Neural cell (in vitro differentiated cells): ENCODE results near the gene LYSMD4. TPM values are rescaled to one million over a fixed set of nuclear protein-coding genes. Genes with fewer than 3 reads are reported as not detected.

Source experiments
- H2AFZ ChIP-seq: fragments of 200-600, 300-800 bp; sonication (generic), shearing (Covaris generic); 2 replicates; pipeline ENCODE4 v1.6.0; 2014; ENCODE audit warnings: low read depth, mild to moderate bottlenecking, antibody characterized with exemption, low read length, moderate library complexity
- H3F3A ChIP-seq: fragments of 200-600 bp; shearing (Covaris generic); 2 replicates; pipeline ENCODE4 v1.6.1; 2016; ENCODE audit warnings: mild to moderate bottlenecking, moderate library complexity, mixed read lengths, antibody characterized with exemption, low read length; ENCODE audit not compliant: insufficient read depth, poor library complexity, severe bottlenecking
- H3K27ac ChIP-seq: fragments of 200-600, 300-800 bp; sonication (generic), shearing (Covaris generic); 2 replicates; pipeline ENCODE4 v1.5.1; 2014; ENCODE audit warnings: mild to moderate bottlenecking, low read length, moderate library complexity
- H3K27me3 ChIP-seq: fragments of 300-800, 200-600 bp; sonication (generic), shearing (Covaris generic); 2 replicates; pipeline ENCODE4 v1.6.0; 2014; ENCODE audit warnings: mild to moderate bottlenecking, low read depth, low read length, moderate library complexity; ENCODE audit not compliant: insufficient read depth
- H3K36me3 ChIP-seq: fragments of 300-800, 200-600 bp; sonication (generic), shearing (Covaris generic); 2 replicates; pipeline ENCODE4 v1.5.1; 2014; ENCODE audit warnings: mild to moderate bottlenecking, antibody characterized with exemption, low read length, moderate library complexity; ENCODE audit not compliant: insufficient read depth
- H3K4me2 ChIP-seq: fragments of 300-800, 200-600 bp; sonication (generic), shearing (Covaris generic); 2 replicates; pipeline ENCODE4 v1.6.0; 2014; ENCODE audit warnings: mild to moderate bottlenecking, low read length
- H3K4me3 ChIP-seq: fragments of 300-800, 200-600 bp; sonication (generic), shearing (Covaris generic); 2 replicates; pipeline ENCODE4 v1.5.1; 2014; ENCODE audit warnings: mild to moderate bottlenecking, low read length, moderate library complexity
- H3K79me2 ChIP-seq: fragments of 200-600 bp; shearing (Covaris generic); replicated peaks from 2 replicates; pipeline ENCODE4 v1.6.0; 2014; ENCODE audit warnings: mild to moderate bottlenecking, low read length, moderate library complexity; ENCODE audit not compliant: insufficient read depth
- H3K9ac ChIP-seq: fragments of 300-800, 200-600 bp; sonication (generic), shearing (Covaris generic); 2 replicates; pipeline ENCODE4 v1.6.1; 2016; ENCODE audit warnings: mild to moderate bottlenecking, low read length, mixed read lengths
- H3K9me2 ChIP-seq: fragments of 200-600 bp; shearing (Covaris generic); 2 replicates; pipeline ENCODE4 v1.6.1; 2016; ENCODE audit warnings: mild to moderate bottlenecking, low read length, mixed read lengths; ENCODE audit not compliant: insufficient read depth
- H3K9me3 ChIP-seq: fragments of 200-600, 300-800 bp; sonication (generic), shearing (Covaris generic); 2 replicates; pipeline ENCODE4 v1.6.1; 2016; ENCODE audit warnings: mild to moderate bottlenecking, mixed run types, low read length, moderate library complexity, mixed read lengths
- H4K20me1 ChIP-seq: fragments of 200-600 bp; shearing (Covaris generic); 2 replicates; pipeline ENCODE4 v1.6.1; 2016; ENCODE audit warnings: mild to moderate bottlenecking, mixed run types; ENCODE audit not compliant: insufficient read depth
- CTCF ChIP-seq: fragments of 450-650 bp; IDR thresholded peaks from 2 replicates; pipeline ENCODE4 v1.5.1; 2014; ENCODE audit warnings: antibody characterized with exemption, mild to moderate bottlenecking, moderate library complexity; ENCODE audit not compliant: poor library complexity, severe bottlenecking
- EP300 ChIP-seq: fragments of 450-650 bp; conservative IDR thresholded peaks from 2 replicates; pipeline ENCODE4 v1.6.1; 2014; ENCODE audit warnings: antibody characterized with exemption, mild to moderate bottlenecking, moderate library complexity; ENCODE audit not compliant: poor library complexity, severe bottlenecking
- EZH2 ChIP-seq: fragments of 200-600, 300-800 bp; shearing (Covaris generic), sonication (generic); IDR thresholded peaks from 2 replicates; pipeline ENCODE4 v1.6.1; 2014; ENCODE audit warnings: antibody characterized with exemption, low read length, borderline replicate concordance, mild to moderate bottlenecking; ENCODE audit not compliant: insufficient read depth, poor library complexity, severe bottlenecking
- MXI1 ChIP-seq: fragments of 450-650 bp; conservative IDR thresholded peaks from 2 replicates; pipeline ENCODE4 v1.6.1; 2014; ENCODE audit warnings: antibody characterized with exemption, mild to moderate bottlenecking; ENCODE audit not compliant: poor library complexity, severe bottlenecking
- POLR2AphosphoS5 ChIP-seq: IDR thresholded peaks from 2 replicates; pipeline ENCODE4 v1.6.1; 2012
- RAD21 ChIP-seq: fragments of 450-650 bp; conservative IDR thresholded peaks from 2 replicates; pipeline ENCODE4 v1.6.1; 2014; ENCODE audit warnings: antibody characterized with exemption, mild to moderate bottlenecking, moderate library complexity
- REST ChIP-seq: IDR thresholded peaks from 2 replicates; pipeline ENCODE4 v1.6.1; 2012; ENCODE audit warnings: borderline replicate concordance
- SMC3 ChIP-seq: fragments of 450-650 bp; conservative IDR thresholded peaks from 2 replicates; pipeline ENCODE4 v1.6.1; 2014; ENCODE audit warnings: antibody characterized with exemption, mild to moderate bottlenecking, moderate library complexity; ENCODE audit not compliant: poor library complexity
- TAF1 ChIP-seq: IDR thresholded peaks from 2 replicates; pipeline ENCODE4 v1.6.1; 2012; ENCODE audit warnings: low read depth
- polyA plus RNA-seq: library from polyadenylated mRNA; depleted of rRNA; stranded (reverse); fragments of >200 nt; gene quantifications from 2 replicates; pipeline ENCODE4 v1.2.3, GENCODE V29; 2014

The LYSMD4 gene
- polyA plus RNA-seq, 1 donor from 2014 or later = 57.5 TPM

- no peak for TF ChIP-seq TAF1
- TF ChIP-seq EP300 = no peak
- TF ChIP-seq EZH2 = no peak
- TF ChIP-seq RAD21 = no peak
- no peak for TF ChIP-seq SMC3
- no peak overlapping the region for H3K9ac ChIP-seq
- H3K9me2 ChIP-seq = no peaks in the 10 kb centered on the region
- H3F3A ChIP-seq = no peaks in the 10 kb centered on the region
- H4K20me1 ChIP-seq = no peaks in the 10 kb centered on the region
- no peak overlapping the region for H3K4me2 ChIP-seq
- H3K9me3 ChIP-seq = no peaks in the 10 kb centered on the region
- no peak overlapping the region for H2AFZ ChIP-seq
- H3K79me2 ChIP-seq = no peaks in the 10 kb centered on the region
- no peak overlapping the region for H3K27ac ChIP-seq
- H3K4me3 ChIP-seq = no peak overlapping the region
- no peaks in the 10 kb centered on the region for H3K36me3 ChIP-seq
- no peaks in the 10 kb centered on the region for H3K27me3 ChIP-seq
Measured at GRCh38 chr15:99744142-99744541, 10.9 kb upstream of the LYSMD4 start.

- H2AFZ ChIP-seq = no peak overlapping the region
- no peaks in the 10 kb centered on the region for H3K9me2 ChIP-seq
- TF ChIP-seq POLR2AphosphoS5 = no peak
- TF ChIP-seq MXI1 = no peak
- no peak for TF ChIP-seq REST
- no peak for TF ChIP-seq SMC3
- no peak for TF ChIP-seq EP300
- no peak for TF ChIP-seq RAD21
- TF ChIP-seq EZH2 = no peak
- no peak for TF ChIP-seq TAF1
- TF ChIP-seq CTCF = no peak
- H3K36me3 ChIP-seq = no peaks in the 10 kb centered on the region
- no peak overlapping the region for H3K4me2 ChIP-seq
- no peak overlapping the region for H3K4me3 ChIP-seq
- no peaks in the 10 kb centered on the region for H3K27me3 ChIP-seq
- H3K9me3 ChIP-seq = no peaks in the 10 kb centered on the region
- no peaks in the 10 kb centered on the region for H3F3A ChIP-seq
- no peaks in the 10 kb centered on the region for H4K20me1 ChIP-seq
- H3K79me2 ChIP-seq = no peaks in the 10 kb centered on the region
- no peak overlapping the region for H3K27ac ChIP-seq
- H3K9ac ChIP-seq = no peak overlapping the region
Measured at GRCh38 chr15:99741835-99742234, 8.6 kb upstream of the LYSMD4 start.
